NCI-H82 (cell line): ENCODE data around the gene BCAR3.
A peak's percentile ranks its signal among the peaks of the same experiment; 100 is the strongest.
"Not testable (repeated sequence)": the region's sequence is repeated elsewhere in the genome, so short reads cannot be mapped to it uniquely, and the experiment has no call there.

Experiments
- DNase-seq: peaks from one replicate; lab custom pipeline; 2025; lab: John Stamatoyannopoulos, UW

The BCAR3 gene

DNA sequence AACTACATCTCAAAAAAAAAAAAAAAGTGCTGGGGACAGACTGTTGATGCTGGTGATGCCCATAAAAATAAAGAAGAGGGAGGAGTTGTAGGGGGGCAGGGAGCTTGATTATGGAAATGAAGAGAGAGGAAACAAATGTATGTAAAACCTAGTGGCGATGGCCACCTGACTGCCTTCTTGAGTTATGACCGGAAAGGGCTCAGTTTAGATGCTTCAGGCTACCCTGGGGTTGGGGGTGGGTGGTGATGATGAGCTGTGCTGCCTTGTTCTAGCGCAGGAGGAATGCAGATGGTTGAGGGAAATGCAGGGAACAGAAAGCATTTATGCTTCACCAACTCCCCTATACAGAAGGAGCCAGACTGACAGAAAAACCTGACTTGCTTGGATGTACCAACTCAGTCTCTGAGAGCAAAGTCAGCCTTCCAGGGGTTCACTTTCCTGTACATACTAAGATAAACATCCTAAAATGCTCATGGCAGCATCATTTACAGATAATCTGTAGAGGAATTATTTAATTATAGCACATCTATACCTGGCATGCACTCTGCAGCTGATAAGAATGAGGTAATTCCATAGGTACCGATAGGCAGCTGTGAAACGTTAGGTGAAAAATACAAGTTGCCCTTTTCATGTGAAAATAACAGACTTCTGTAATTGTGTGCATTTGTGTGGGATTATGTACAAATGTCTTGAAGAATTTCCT is 8.0 kb upstream of the BCAR3 start:
- no peak for DNase-seq

DNA sequence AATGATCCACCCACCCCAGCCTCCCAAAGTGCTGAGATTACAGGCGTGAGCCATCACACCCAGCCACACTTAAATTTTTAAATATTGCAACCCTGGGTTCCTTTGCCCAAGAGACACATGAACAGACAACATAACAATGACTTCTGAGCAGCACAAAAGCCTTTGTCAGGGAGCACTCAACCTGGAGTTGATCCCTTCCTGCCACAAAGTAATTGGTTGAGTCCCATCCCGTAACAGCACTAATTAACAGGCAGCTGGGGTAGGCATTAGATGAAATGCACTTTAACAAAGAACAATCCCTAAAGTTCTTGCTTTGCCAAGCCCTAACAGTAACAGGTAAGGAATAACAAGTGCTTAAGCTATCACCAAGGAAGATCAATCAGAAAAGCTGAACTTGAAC is 5.9 kb upstream of the BCAR3 start:
- DNase-seq, result peak; percentile 25

DNA sequence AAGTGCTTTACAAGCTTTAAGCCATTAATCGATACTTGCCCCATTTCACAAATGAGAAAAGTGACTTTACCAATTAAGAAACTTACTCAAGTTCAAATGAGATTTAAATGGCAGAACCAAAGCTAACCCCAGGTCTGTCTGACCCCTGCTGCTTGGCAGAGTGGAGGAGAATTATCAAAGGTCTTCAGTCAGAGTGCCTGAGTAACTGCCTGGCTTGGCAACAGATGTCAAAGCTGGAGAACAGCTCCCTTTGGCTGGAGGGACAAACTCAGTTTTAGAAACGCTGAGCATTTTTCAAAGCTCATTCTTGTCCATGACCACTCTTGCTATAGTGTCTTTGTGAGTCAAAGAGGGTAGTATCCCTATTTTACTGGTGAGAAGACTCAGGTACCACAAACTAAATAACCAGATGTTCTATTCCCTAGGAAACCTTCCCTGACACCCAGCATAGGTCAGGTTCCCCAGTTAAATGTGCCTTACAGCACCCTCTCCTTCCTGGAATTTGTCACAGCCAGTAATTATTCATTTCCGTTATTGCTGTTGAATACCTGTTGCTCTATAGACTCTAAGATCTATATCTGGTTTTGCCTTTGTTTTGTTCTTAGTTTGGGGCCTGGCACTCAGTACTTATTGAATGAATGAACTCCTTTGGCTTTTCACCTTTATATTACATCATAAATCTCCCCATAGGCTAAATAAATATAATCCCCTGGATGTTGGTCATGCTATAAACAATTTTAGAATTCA is 5.0 kb upstream of the BCAR3 start:
- DNase-seq, result peak; percentile 68

DNA sequence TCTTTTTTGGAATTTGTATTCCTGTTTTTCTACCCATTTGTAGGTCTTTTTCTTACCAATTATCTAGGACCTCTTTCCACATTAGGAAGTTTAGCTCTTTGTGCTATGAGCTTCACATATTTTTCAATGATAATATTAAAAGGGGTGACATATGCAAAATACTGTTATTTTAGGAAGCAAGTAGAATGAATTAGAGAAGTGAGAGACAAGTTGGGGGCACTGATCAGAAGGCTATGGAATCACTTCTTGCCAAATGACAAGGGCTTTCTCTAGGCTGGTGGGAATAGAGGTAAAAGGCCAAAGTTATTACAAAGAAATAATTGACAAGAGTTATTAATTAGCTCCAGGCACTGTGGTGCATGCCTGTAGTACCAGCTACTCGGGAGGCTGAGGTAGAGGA is 4.3 kb upstream of the BCAR3 start:
- no peak for DNase-seq

DNA sequence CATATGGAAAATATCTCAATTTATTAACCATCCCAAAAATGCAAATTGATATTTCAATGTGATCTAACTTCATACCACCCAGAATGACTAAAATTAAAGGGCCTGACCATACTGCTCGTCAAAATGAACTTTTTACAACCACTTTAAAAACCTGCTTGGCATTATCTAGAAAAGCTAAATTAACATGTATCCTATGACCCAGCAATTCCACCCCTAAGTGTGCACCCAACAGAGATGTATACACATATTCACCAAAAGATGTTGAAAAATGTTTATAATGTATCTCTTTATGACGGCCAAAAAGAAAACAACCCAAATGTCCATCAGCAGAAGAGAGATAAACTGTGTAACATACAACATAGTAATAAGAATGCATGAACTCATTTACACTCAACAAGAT is 1.6 kb upstream of the BCAR3 start:
- no peak for DNase-seq

DNA sequence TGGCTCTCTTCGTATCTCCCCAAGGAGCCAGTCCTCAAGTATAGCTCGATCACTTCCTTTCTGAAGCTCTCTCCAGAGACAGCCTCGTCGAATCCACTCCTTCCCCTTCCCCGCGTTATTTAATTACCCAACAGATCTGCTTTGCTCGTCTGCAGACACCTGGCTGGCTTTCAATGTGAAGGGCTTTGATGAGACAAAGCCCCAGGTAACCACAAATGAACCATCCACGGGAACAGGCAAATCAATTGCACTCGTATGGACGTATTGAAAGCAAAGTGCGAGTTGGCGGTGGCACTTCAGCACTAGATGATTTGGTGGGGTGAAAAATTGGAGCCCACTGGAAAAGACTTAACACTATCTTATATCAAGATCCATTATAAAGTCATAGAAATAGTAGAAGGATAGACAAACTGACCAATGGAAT is 364 bp upstream of the BCAR3 start:
- DNase-seq, result peak; percentile 66

DNA sequence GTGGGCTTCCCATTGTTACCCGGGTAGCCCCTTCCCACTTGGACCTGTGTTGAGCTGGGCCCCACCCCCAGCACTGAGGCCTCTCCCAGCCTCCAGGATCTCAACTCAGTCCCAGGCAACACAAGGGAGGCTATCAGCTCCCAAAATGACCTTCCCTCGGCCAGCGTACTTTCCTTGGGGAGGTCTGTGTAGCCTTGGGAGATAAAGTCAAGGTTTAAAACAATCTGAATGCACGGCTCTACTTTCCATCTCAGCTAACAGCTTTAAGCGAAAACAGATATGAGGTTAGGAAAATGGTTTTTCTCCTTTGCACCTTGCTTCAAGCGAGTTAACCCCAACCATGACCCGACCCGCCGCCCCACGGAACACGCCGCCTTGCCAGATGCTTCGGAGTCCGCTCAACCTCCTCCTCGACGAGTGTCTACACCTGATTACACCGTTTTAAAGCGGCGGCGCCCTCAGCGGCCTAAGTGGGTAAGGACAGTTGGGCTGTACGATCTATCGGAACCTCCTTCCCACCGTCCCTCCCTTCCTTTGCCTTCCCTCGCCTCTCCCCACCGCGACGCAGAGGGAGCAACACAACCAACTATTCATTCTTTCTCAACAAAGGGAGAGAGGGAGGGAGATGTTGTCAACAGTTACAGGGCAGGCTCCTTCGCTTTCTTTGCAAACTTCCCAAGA is 1.1 kb downstream of the BCAR3 start:
- peak; percentile 89 for DNase-seq

DNA sequence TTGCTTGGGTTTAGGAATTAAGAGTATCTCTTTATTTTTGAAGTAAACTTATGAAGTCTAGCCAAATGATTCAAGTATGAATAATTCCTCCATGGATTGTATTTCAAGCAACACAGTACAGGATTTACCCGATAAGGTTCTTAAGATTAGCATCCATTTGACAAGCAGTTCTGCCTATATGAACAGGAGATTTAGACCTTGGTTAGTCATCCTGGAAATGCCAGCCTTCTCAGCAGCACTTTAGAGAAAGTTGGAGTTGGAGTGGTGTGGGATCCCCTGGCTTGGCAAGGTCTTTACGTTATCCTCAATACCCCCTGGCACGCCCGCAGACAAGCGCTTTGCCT is 1.6 kb downstream of the BCAR3 start:
- peak; percentile 17 for DNase-seq

DNA sequence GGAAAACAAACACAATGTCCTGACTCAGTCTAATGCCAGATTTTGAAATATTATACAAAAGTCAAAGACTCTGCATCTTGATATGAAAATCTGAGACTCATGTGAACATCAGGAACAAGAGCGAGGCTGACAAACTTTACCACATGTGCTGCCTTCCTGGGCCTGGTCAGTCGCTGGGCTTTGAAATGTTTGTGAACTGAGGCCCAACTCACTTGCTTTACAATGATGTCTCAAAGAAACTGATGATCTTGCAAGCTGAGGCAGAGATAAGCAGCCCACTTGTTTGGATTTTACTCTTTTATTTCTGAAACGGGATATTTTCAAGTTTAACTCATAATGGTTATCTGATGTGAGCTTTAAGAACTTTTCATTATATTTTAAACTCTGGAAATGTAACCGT is 2.1 kb downstream of the BCAR3 start:
- no peak for DNase-seq

DNA sequence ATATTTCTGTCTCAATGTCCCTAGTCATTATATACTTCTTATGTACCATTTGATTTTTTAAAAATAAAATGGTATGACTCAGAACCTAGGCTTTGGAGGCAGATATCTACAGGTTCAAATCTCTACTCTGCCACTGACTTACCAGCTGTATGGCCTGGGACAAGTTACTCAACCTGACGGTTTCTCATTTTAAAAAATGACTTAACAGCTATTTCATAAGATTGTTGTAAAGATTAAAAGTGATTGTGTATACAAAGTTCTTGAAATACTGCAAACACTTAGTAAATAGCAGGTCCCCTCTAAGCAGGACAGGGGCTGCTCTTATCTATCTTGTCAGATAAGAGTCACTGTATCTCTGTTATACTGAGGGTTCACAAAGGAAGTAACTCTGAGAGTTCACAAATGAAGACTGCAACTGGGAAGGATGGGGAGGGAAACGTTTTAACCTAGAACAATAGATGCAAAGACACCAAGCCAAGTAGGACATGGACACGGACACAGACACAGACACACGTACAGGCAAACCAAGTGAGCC is 2.6 kb downstream of the BCAR3 start:
- no peak for DNase-seq

DNA sequence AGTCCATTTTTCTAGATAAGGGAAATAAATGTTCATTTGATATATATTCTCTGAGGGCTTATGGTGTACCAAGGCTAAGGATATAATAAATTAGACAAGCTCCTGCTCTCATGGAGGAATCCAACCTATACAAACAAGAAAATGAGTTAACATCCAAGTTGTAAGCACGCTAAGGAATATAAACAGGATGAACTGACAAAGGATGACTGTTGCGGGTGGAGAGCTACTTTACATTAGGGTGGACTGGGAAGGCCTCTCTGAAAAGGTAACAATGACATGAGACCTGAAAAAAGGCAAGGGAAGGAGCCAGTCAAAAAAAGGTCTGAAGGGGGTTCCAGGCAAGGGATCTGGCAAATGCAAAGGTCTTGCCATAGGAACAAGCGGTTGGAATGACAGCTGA is 3.1 kb downstream of the BCAR3 start:
- no peak for DNase-seq

DNA sequence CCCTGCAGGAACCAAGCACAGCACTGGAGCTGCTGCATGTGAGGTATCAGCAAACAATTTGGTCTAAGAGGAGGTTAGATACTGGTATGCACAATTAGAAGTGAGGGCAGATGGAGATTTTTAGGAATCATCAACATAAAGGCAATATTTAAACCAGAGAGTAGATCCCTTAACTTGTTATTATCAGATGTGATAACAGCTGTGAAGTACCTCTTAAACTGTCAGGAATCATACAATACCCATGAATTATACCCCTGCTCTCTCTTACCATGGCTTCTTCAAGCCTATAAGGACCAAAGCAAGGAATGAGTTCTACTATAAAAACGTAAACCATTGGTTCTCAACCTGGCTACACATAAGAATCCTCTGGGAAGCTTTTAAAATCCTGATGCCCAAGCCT is 3.9 kb downstream of the BCAR3 start:
- no peak for DNase-seq

DNA sequence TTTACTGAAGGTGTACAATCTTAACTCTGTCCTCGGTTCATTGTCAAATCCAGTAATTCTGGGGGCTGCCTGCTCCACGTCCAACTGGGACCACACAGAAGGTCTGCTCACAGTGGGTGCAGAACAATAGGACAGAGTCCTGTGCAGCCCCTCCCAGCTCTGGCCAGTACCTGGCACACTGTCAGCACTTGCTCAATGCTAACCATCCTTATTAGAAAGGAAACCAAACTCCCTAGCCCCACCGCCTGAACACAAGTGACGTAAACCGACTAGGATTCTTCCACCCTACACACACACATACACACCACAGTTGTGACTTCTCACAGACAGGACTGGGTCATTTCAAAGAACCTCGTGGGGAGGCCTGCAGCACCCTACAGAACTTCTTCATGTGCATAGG is 5.2 kb downstream of the BCAR3 start:
- no peak for DNase-seq

DNA sequence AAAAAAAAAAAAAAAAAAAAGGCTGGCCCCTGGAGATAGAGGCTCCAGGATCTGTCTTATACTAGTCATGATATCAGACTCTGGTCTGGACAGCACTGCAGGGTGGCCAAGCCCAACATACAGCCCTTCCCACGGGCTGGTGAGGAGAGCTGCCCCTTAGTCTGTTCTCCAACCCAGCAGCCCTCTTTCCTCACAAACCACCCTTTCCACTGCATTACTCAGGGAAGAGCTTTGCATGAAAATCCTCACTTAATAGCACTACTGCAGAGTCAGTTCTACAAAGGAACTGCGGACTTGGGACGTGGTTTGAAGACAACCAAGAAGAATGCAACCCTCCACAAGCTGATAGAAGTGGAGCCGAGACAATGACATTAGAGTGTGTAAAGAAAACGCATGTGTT is 5.7 kb downstream of the BCAR3 start:
- no peak for DNase-seq

DNA sequence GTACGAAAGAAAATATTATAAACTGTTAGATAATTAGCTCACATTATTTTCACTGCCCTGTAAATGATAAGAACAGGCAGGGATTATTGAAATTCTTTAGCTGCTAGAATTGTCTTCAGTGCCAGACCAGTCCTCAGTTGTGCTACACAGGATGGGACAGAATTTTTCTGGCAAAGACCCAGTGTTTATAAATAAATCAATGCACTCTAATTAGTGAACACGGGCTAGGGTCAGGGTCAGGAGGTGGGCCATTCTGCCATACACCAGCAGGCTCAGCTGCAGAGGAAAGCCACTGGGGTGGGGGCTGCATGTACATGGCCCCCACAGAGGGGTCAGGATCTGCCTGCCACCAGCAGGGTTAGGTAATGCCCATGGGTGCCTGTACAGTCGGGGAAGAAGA is 6.4 kb downstream of the BCAR3 start:
- DNase-seq, result no peak

DNA sequence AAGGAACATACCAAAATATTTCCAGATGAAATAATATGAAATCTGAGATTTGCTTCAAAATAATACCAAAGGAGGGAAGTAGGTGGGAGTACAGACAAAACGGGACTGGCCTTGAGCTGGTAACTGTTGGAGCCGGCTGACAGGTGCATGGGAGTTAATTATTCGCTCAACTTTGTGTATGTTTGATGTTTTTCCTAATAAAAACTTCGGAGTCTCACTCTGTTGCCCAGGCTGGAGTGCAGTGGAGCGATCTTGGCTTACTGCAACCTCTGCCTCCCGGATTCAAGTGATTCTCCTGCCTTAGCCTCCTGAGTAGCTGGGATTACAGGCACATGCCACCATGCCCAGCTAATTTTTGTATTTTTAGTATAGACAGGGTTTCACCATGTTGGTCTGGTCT is 7.6 kb downstream of the BCAR3 start:
- not testable (repeated sequence) for DNase-seq

DNA sequence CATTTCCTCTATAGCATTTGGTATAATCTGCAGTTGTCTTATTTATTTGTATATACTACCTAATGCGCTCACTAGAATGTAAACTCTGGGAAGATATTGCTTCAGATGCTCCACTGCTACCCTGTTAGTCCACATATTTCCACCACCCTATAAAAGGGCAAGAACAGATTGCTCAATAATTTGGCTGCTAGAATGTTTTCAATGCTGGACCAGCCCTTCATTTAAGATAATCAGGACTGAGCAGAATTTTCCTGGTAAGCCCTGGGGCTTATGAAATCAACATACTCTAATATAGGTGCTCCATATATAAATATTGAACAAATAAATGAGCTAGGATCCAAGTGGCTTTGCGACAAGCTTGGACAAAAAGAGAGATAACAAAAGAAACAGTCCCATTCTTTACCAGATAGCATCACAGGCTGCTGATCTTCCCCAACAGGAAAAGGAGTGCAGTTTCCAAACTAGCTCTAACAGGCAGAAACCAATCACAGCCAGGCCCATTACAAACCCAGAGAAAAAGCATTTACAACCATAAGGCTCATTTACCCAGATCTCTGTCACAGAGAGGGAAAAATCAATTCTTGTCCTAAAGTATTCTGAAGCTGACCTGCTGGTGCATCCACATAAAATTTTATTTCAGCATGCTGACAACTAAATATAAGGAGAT is 8.3 kb downstream of the BCAR3 start:
- no peak for DNase-seq

DNA sequence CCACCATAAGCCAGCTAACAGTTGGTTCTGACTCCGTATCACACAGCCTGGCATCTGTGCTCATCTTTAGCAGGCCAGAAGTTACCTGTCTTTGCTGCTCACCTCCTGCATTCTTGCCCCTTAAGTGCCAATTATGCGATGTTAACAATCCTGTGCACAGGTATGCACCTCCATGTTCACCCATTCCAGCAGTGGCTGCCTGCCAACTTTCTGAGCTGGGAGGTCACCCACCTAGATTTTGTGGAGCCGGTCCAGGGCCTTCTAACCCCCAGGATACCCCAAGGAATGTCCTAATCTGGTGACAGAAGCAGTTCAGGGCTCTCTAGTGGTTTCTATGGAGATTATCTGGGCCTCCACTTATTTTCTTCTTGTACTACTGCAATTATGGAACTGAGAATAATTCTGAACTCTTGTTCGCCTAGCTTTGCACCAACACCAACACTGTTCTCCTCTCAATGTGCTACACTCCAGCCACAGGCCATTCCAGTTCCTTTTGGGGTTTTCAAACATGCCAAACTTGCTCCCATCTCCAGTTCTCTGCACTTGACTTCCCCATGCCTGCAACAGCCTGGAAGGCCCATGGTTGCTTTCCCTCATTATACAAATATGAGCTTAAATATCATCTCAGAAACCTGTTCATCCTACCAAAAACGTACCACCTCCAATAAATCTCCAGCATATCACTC is 9.0 kb downstream of the BCAR3 start:
- no peak for DNase-seq

DNA sequence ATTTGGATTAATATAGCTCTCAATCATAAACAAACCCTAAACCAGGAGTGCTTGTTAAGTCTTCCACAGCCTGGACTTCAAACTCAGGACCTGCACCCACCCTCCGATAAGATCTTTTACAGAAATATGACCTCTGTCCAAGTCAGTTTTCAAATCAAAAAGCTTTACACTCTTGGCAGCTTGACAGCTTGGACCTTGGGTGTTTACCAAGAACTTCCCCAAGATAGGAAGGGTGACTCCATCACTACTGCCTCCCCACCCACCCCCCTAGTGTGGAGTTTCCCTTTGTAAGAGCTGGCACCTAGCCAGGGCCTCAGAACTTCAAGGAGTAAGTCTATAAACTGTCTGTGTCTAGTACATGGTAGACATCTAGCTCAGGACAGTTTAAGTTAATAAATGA is 9.6 kb downstream of the BCAR3 start:
- no peak for DNase-seq

DNA sequence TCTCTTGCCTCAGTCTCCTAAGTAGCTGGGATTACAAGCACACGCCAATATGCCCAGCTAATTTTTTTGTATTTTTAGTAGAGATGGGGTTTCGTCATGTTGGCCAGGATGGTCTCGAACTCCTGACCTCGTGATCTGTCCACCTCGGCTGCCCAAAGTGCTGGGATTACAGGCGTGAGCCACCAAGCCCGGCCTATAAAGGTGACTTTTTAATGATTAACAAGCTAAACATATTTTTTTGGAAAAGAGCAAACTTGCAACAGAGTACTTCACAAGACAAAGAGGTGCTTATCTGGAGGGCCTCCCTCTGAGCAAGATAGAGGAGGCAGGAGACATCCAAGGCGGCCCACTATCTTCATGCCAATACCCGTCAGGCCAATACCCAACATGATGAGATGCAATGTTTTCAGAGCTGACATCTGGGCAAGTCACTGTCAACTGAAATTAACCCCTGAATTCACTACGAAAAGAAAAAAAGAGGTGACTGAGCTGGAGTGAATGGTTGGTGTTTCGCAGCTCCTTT is 10.5 kb downstream of the BCAR3 start:
- DNase-seq, result no peak

DNA sequence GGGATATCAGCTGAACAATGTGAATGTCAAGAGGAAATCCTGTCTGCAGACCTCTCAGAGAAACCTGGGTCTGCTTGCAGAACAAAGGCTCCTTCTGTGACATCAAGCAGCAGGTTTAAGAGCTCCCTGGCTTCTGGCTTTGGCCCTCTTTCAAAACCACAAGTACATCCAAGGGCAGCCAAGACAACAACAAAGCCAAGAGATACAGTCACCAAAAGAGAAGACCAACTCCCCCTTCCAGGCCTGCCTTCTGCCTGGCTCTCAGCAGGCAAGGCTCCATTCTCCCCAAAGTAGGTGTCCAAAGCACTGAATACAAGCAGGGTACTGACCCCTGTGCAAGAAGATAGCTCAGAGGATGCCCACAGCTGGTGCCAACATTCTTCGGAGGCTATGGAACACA is 11.5 kb downstream of the BCAR3 start:
- no peak for DNase-seq

DNA sequence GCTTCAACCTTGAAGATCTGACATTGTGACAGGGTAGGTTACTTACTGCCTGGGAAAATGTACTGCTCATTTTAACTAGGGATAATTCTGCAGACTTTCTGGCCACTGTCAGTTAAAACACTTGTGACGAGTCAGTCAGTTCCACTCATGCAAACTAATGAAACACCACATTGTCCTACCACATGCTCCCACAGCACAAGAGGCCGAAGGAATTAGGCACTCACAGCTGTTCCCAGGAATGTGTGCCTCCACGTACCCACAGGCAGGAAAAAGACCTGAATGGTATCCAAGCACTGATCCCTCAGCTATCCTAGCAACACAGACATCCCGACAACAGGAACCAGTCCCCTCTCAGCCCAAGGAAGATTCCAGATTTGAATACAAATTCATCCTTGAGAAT is 12.3 kb downstream of the BCAR3 start:
- no peak for DNase-seq
